ENCODE data around the gene PWWP2A. TPM values are rescaled to one million over a fixed set of nuclear protein-coding genes. Genes with fewer than 3 reads are reported as not detected.

PWWP2A gene
- polyA plus RNA-seq, 10 donors = 11.7 to 18.4 (median 14.3) TPM

DNA sequence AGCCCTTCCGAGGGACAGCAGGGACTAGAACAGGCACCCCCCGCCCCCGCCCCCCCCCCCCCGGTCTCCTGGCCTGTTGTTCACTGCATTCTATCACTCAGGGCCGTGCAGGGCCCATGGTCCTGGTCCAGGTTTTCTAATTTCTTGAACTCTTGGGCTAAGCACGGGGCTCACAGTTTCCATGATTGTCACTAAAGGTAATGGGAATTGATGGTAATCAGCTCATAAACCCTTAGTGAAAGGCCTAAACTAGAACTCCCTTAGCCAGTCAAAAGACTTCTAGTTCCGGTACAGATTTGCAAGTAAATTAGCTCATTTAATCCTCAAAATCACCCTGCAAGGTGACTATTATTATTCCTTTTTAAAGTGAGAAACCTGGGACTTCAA lies 14.7 kb upstream of the PWWP2A start:
- no peak for DNase-seq

DNA sequence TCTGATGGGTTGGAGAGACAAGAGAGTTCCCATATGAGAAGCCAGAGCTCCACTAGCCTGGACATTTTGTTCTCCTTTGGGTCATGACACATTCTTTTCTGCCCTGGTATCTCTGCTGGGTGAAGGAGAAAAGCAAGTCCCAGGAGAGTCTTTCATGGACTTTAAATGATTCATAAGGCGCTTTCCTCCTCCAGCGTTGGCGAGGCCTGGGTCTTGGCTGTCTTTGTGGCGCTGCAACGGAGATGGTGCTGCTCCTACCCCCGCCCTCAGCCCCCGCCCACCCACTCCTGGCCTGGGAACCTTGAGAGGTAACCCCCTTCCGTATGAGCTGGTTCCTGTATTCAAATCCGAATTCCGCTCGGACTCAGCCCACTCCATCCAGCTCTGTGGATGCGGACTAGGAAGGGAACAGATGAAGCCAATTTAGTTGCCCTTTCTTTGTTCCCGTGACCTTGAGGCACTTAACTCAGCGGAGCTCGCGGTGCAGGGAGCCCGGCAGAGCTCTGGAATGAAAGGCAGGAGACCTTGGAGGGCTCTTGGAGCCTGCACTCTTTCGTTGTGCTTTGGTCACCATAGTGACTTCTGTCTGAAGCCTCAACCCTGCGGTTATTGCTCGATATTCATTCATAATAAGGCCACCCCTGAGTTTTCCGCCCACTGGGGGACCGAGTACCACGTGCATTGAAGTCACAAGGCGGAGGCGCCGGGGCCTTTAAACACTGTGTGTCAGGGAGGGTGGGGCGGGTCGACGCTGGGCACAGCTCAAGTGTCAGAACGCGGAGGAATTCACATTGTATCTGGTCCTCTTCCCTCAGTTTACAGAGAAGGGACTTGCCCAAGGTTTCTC lies 14.0 kb upstream of the PWWP2A start:
- peak in 2 of 3 donors; percentile 19 to 58 for DNase-seq

DNA sequence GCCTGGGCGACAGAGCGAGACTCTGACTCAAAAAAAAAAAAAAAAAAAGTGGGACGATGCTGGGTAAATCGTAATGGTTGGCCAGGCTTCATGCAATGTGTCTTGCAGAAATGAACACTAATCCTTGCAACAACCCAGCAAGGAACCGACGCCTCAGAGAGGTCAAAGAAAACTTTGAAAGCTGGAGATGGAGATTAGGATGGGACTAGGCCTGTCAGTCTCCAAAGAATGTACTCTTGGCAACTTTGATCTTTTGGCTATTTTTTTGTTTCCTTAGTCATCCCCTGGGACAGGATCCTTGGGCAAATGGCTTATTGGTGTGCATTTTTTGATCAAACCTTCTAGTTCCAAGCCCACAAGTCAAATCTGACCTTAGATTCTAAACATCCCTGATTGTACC lies 10.6 kb upstream of the PWWP2A start:
- DNase-seq = no peak

DNA sequence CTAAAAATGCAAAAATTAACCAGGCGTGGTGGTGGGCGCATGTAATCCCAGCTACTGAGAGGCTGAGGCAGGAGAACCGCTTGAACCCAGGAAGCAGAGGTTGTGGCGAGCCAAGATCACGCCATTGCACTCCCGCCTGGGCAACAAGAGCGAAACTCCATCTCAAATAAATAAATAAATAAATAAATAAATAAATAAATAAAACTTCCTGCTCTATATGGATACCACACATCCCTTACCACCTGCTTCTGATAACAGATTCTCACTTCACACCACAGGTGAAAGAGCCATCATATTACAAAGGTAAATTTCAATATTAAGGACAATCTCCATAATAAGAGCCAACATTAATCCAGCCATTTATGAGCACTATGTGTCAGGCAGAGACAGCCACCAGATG lies 9.4 kb upstream of the PWWP2A start:
- no peak for DNase-seq

DNA sequence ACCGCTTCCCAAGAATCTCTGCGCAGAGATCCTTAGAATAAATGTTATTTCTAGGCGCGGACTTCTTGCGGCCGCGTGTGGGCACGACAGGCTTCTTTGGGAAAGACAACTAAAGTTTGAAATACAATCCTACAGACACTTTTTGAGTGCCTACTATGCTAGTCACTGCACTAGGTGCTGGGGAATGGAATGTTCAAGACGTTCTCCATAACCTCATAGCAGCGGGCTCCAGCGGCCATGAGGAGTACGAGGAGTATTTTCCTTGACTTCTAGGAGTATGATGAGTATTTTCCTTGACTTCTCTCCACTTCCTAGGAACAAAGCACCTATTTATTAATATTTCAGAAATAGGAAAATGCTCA lies 636 bp upstream of the PWWP2A start:
- DNase-seq = no peak

DNA sequence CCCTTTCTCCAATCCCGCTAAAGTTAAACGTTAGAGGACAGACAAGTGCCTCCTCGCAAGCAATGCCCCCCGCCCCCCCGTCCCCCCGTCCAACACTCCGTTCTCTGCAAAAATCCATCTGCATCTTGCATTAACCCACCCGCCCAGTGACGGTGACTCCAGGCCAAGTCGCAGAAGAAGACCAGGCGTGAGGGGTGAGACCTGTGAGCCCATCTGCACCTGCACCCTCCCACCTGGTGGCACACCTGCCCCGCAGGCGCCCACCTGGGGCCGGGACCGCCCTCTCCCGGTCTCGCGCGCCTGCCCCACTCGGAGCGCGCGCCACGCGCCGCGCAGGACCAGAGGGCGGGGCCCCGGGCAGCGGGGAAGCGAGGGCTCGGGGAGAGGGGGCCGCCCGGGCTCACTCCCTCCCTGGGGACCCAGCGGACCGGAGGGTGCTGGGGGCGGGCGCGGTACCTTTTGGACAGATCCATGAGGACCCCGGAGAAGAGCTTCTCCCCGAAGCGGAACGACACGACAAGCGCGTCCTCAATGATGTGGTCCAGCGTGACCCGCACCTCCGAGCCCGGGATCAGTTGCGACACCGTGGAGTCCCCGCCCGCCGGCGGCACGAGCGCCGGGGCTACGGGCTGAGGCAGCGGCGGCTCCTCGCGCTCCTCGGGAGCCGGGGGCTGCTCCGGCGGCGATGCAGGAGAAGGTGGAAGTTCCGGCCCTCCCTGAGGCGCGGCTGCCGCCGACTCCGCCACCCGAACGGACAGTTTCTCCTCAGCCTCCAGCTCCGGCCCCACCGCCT lies 705 bp downstream of the PWWP2A start:
- DNase-seq = peak in 2 of 3 donors; percentile 14 to 30

DNA sequence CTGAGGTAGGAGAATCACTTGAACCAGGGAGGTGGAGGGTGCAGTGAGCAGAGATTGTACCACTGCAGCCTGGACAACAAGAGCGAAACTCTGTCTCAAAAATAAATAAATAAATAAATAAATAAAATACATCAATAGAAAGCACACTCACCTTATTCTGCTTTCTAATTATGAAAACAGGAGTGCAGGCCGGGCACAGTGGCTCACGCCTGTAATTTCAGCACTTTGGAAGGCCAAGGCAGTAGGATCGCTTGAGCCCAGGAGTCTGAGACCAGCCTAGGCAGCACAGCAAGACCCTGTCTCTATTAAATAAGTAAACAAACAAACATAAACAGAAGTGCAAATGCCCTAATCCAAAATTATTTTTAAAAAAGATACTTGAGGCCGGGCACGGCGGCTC lies 2.3 kb downstream of the PWWP2A start:
- no peak for DNase-seq

DNA sequence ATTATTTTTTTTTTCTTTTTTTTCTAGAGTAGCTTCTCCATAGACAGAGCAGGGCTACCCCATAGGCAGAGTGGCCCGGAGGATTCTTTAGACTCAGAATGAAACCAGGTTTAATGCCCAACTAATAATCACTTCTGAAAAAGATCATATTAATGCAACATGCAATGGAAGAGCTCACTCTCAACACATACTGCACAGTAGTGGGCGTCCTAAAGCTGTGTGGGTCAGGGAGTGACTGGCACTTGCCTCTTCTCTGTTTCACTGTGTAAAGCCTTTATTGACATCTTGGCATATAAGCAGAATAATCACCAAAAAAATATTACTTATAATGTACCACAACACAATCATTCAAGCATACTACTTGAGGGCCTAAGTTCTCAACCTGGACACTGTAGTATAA lies 11.1 kb downstream of the PWWP2A start:
- DNase-seq = no peak

DNA sequence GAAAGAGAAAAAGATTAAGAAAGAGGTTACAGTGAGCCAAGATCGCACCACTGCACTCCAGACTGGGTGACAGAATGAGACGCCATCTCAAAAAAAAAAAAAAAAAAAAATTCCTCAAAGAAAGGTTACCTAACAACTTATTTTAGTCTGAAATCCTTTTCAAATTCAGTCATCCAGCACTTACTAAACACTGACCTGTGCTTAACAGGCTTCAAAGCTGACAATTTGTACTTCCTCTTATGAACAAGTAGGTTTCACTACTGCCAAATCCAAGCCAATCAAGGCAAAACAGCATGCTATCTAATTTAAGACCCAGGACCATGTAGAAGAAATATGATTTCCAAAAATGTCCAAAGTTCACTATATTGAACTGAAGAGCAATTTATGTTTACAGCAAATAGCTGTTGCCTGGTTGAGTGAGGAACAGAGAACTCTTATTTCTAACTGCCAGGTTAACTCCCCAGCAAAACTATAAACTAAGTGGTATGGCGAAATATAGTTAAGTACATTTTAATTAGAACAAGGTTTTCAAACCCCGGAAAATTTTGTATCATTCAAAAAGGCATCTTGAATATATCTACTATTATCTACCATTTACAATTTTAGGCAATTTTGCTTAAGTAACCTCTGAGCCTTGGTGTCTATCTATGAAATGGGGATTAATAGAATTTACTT lies 13.4 kb downstream of the PWWP2A start:
- peak in 1 of 3 donors; percentile 7 for DNase-seq

DNA sequence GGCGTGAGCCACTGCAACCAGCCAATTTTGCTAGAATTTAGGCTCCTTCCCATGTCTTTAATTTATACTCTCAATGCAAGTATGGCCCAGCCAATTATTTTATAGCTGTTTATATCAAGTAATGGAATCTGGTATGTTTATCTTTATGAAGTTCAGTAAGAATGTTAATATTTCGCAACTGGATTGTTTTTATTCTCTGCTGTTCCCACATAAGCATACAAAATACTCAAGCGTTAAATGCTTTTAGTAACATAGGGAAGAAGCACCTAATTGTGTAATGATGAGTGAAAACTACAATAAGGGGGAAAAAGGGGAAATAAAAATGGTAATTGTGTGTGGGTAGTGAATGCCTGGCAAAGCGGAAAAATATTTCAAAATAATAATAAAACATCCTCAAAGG lies 21.3 kb downstream of the PWWP2A start:
- DNase-seq = no peak

DNA sequence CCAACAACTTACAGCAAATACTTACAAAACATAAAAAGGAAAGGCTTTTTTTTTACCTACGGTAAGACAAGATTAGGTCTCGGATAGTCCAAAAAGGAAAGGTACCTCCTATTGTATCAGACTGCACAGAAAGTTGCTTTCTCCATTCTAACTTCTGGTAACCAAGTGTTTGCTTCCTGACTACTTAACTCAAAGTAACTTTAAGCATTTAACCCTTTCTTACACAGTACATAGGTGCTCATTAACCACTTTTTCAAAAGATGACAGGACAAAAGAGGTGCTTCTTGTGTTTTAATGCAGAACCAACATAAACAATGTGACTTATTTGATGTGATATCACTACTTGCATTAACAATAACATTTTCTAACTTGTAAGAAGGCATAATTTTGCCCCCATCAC lies 23.1 kb downstream of the PWWP2A start:
- no peak for DNase-seq

DNA sequence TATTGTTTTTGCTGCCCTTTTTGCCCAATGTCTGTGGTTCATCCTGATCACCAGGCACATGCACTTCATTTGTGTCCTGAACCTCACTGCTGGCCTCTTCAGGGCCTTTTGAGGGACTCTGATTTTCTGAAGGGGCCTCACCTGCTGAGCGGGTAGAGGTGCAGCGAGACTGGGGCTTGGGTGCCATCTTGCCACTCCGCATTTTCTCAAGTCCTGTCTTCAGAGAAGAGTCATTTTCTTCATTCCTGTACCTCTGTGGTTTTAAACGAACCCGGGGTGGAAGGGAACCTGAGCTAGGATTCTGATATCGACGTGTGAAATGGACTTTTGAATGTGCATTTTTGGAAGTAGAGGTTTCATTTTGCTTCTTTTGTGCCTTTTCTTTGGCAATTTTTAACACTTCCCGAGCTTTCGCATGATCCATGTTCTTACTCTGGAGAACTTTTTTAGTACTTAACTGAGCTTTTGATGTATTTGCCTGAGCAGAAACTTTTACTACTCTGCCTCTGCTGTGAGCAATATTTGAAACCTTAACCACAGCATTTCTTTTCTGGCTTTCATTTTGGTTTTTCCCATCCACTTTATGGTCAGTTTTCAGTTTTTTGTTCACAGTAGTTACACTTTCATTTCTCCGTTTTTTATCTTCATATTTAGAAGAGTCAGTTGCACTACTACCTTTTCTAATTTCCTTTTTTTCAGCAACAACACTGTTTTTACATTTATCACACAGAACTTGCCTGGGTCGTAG lies 26.1 kb downstream of the PWWP2A start:
- DNase-seq = no peak

DNA sequence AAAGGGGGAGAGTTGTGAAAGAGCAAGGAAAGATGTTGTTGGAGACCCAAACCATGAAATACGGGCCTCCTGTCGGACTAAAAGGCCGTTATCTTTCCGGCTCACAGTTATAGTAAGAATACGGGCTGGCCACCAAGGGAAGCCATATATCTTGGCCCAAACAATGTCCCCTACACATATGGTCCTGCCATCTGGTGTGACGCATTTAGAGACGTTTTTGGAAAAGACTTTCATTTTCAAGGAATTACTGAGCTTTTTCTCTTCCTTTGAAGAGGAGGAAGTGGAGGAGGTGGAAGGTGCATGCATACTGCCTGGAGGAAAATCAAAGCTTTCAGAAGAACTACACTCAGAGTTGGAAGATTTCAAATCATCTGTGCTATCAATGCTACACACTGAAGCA lies 26.7 kb downstream of the PWWP2A start:
- DNase-seq = no peak

DNA sequence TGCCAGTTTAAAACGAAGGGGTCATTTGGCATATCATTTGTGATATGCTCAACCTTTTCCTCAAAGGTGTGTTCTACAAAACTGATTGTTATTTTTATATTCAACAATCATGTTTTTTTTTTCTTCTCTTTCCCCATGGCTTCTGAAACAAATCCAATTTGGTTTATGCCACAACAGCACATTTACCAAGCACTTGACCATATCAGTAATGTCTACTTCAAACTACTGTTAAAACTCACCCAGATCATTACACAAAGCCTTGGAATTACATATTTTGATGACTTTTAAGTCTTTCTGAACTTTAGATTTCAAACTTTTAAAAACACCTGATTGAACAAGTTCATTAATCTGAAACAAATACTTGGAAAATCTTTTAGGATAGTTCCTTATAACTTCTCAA lies 29.2 kb downstream of the PWWP2A start:
- no peak for DNase-seq

DNA sequence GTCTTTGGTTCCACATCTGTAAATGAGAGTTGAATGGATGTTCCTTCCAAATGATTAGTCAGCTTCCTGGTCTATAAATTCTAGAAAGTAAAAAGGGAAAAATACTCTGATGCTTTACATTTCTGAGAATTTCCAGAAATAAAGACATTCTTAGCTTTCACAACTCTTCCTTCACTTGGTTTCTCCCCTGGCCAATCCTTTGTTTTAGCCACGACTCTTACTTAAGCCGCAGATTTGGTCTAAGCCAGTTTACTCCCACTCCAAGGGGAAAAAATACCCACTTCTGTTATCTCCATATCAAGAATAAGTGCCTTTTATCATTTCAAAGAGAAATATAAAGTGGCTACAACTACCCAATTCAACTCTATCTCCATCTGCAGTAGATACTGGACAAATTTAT lies 29.7 kb downstream of the PWWP2A start:
- DNase-seq = no peak

DNA sequence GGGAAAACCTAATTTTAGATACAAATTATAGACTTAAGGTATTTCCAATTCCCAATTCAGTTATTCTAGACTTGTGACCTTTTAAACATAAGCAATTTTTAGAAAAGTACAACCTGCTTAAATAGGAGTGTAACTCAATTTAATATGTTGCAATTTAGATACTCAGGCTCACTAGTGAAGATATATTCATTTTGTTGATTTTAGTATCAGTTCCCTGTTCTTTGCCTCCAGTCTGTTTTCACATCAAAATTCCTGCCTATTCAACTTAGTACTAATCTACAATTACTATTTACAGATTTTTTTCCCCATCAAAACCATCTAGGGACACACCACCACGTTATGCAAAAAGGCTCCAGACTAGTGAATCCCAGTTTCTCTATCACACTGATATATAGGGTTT lies 30.4 kb downstream of the PWWP2A start:
- no peak for DNase-seq

DNA sequence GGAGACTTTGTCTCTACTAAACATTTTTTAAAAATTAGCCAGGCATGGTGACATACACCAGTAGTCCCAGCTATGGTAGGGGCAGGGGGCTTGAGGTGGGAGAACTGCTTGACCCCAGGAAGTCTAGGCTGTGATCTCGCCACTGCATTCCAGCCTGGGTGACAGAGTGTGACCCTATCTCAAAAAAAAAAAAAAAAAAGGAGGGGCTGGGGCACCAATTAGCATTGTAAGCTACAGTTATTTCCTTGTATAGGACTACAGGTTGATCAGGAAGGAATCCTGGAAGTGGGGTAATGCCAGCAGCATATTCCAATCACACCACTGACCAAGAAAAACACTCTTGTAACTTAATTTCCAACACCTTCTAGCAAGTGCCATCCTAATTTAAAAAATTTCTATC lies 32.1 kb downstream of the PWWP2A start:
- no peak for DNase-seq

DNA sequence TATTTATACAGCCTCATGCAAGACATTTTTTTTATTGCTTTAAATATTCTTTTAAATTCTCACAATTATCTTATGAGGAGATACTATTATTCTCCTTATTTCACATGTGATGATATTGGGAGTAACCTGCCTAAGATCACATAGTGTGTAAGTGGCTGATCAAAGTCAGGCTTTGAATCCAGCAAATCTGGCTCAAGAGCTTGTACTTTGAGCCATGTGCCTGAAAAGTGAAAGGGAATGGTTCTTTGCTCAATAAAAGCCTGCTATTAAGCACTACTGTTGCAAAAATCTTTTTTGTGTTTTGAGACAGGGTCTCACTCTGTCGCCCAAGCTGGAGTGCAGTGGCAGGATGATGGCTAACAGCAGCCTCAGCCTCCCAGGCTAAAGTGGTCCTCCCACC lies 35.1 kb downstream of the PWWP2A start:
- DNase-seq = no peak

DNA sequence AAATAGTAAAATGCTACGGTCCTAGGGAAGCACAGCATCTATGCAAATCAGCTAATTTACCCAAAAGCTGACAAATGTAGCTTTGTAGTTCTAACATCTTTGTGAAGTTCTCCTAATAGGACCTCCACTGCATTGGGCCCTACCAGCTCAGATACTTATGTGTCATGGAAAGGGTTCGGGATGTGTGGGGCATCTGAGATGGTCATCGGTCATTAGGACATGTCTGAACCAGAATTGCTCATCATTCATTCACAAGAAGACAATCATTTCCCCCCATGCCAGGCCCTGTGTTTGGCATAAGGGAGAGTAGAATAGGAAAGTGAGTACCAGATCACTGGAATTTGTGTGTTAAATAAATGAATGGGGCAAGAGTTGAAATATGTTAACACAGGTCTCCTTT lies 35.7 kb downstream of the PWWP2A start:
- no peak for DNase-seq

DNA sequence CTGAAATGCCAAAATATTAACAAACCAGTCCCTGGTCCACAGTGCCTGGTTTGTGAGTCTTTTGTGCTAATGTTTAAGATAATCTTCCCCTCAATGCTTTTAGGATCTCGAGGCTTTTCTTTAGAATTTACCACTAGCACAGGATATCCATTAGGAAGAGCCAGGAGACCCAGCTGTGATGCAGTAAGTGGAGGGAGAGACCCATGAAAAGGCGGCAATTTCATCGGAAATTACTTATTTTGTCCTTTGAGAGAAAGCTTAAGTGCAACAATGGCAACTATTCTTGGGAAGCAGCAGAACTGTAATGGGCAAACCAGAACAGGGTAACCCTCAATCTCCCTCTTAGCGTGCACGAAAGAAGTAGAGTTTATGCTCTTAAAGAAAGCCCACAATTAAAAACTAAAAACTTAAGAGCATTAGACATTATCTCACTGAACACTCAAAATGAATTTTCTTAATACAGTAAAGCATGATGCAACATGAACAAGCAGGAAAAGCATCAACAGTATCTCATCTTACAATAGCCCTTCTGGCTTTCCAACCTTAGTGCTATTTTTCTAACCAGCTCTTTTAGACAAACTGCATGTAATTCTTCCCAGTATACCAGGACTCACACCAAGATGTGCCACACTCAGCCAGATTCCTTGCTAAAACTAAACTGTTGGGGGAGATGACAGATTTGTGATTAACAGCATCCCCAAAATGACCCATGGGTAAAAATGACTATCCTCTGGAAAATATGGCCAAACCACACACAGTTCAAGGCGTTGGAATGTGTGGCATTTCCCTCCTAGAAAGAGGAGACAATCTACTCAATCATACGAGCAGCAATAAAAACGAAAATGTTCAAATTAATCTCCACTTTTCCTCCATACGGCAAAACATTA lies 36.4 kb downstream of the PWWP2A start:
- peak; percentile 20 to 85 (median 40) for DNase-seq

DNA sequence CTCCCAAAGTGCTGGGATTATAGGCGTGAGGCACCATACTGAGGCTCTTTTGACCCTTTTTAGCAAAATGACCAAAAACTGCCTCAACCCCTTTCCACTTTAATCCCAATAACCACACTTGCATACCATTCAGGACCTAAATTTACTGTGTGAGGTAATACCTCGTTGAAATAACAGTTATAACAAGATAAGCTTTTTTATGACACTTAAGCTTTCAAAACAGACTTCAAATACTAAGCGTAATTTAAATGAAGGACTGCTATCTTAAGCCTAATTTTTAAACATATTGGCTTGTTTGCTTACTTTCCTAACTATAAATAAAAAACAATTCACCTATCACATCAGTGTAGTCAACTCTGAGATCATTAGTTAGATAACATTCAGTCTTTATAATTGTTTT lies 37.8 kb downstream of the PWWP2A start:
- DNase-seq = no peak

Data from muscle of back (tissue), 11 donors.